ENCODE measurements around the gene BBX. TPM values are rescaled to one million over a fixed set of nuclear protein-coding genes. Genes with fewer than 3 reads are reported as not detected.

BBX gene
- total RNA-seq, 4 donors from 2014 or later = 26.5 to 45.8 (median 28.0) TPM

GRCh38 chr3:107824822-107825371 is 302.1 kb downstream of the BBX start:
- H3K4me3 ChIP-seq (ENCODE audit: low read depth, poor library complexity, severe bottlenecking) = no peak overlapping the region
- TF ChIP-seq POLR2A (IDR thresholded peaks at IDR 0.05) = no peak
- TF ChIP-seq CTCF (IDR thresholded peaks at IDR 0.05) = no peak
- DNase-seq (ENCODE audit: low spot score in 2 of 2) = no peak
- 85 to 87% methylated on average over 4 of the region's 4 CpGs for WGBS, 2 donors
- intact Hi-C loops (cut with DNase I; ENCODE audit: low total_unique reads) = no loop called here

GRCh38 chr3:107825556-107825955 is 302.8 kb downstream of the BBX start:
- no peak overlapping the region for H3K4me3 ChIP-seq (ENCODE audit: low read depth, poor library complexity, severe bottlenecking)
- no peak for TF ChIP-seq POLR2A (IDR thresholded peaks at IDR 0.05)
- TF ChIP-seq CTCF (IDR thresholded peaks at IDR 0.05) = no peak
- no peak for DNase-seq (ENCODE audit: low spot score in 2 of 2)
- WGBS, 2 donors = 84 to 89% methylated on average over 5 of the region's 5 CpGs
- intact Hi-C loops (cut with DNase I; ENCODE audit: low total_unique reads) = no loop called here

DNA sequence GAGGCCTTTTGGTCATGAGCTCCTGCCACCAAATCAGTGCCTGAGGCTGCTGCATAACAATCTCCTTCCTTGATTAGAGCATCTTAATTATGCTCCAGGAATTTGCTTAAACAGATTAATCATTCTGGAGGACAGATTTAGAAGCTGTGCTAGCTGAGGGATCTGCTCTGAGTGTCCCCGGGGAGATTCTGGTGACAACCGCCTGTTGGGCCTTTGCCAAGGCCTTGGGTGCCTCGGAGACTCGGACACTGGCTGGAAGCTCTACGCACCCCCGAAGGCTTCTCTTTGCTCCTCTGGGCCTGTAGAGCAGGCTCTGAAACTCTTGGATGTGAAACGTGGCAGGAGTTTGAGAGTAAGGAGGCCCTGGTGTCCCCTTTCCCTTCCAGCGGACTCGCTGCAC is 304.0 kb downstream of the BBX start:
- no peak for DNase-seq (ENCODE audit: low spot score in 2 of 2)
- H3K4me3 ChIP-seq (ENCODE audit: low read depth, poor library complexity, severe bottlenecking) = no peak overlapping the region
- intact Hi-C loops (cut with DNase I; ENCODE audit: low total_unique reads) = no loop called here
- 73 to 83% methylated on average over 9 of the region's 9 CpGs for WGBS, 2 donors
- TF ChIP-seq CTCF (IDR thresholded peaks at IDR 0.05) (no peak), POLR2A (IDR thresholded peaks at IDR 0.05) (no peak)

- TF ChIP-seq POLR2A (IDR thresholded peaks at IDR 0.05) = no peak
- no peak for TF ChIP-seq CTCF (IDR thresholded peaks at IDR 0.05)
- intact Hi-C loops (cut with DNase I; ENCODE audit: low total_unique reads) = no loop called here
- 92 to 94% methylated on average over 4 of the region's 4 CpGs for WGBS, 2 donors
- DNase-seq (ENCODE audit: low spot score in 2 of 2) = no peak
- no peak overlapping the region for H3K4me3 ChIP-seq (ENCODE audit: low read depth, poor library complexity, severe bottlenecking)
Observed at GRCh38 chr3:107829185-107829584, 306.4 kb downstream of the BBX start.

- no peak for DNase-seq (ENCODE audit: low spot score in 2 of 2)
- H3K4me3 ChIP-seq (ENCODE audit: low read depth, poor library complexity, severe bottlenecking) = no peak overlapping the region
- no peak for TF ChIP-seq CTCF (IDR thresholded peaks at IDR 0.05)
- no peak for TF ChIP-seq POLR2A (IDR thresholded peaks at IDR 0.05)
- 64 to 65% methylated on average over 3 of the region's 3 CpGs for WGBS, 2 donors
- intact Hi-C loops (cut with DNase I; ENCODE audit: low total_unique reads) = no loop called here
Observed at GRCh38 chr3:107831590-107831989, 308.8 kb downstream of the BBX start.

DNA sequence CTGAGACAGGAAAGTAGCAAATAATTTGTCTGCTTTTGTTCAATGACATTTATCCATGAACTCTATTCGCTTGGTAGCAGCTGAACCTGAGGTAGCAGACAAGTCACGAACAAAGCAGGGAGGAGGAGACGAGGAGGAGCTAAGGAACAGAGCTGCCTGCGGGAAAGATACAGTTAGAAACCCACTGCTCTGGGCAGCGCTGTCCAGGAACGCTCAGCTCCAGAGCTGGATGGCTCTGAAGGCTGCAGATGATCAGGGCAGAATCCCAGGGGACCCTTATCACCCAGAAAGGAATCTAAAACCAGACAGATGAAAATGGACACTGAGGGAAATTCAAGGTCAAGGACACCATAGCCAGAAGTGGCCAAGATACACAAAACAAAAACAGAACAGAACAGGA is 310.3 kb downstream of the BBX start:
- DNase-seq (ENCODE audit: low spot score in 2 of 2) = no peak
- H3K4me3 ChIP-seq (ENCODE audit: low read depth, poor library complexity, severe bottlenecking) = no peak overlapping the region
- no peak for TF ChIP-seq POLR2A (IDR thresholded peaks at IDR 0.05)
- no peak for TF ChIP-seq CTCF (IDR thresholded peaks at IDR 0.05)
- intact Hi-C loops (cut with DNase I; ENCODE audit: low total_unique reads) = no loop called here
- WGBS, 2 donors = 57 to 67% methylated on average over 6 of the region's 6 CpGs

Data from lower leg skin (tissue), 4 donors.